Jurkat, Clone E6-1 (cell line): ENCODE results near the gene NOTO.

Source experiments
- DNase-seq: peaks from one replicate; pipeline ENCODE4 v3.0.0-alpha.2; 2011; ENCODE audit warnings: low read depth, low spot score
- H3K4me3 ChIP-seq: 2 replicates; pipeline ENCODE4 v1.5.1; 2011; ENCODE audit warnings: mild to moderate bottlenecking, low read length, control low read depth, moderate library complexity

NOTO gene

GRCh38 chr2:73253901-73254300 lies 51.5 kb downstream of the NOTO start:
- no peak overlapping the region for H3K4me3 ChIP-seq
- DNase-seq: no peak

DNA sequence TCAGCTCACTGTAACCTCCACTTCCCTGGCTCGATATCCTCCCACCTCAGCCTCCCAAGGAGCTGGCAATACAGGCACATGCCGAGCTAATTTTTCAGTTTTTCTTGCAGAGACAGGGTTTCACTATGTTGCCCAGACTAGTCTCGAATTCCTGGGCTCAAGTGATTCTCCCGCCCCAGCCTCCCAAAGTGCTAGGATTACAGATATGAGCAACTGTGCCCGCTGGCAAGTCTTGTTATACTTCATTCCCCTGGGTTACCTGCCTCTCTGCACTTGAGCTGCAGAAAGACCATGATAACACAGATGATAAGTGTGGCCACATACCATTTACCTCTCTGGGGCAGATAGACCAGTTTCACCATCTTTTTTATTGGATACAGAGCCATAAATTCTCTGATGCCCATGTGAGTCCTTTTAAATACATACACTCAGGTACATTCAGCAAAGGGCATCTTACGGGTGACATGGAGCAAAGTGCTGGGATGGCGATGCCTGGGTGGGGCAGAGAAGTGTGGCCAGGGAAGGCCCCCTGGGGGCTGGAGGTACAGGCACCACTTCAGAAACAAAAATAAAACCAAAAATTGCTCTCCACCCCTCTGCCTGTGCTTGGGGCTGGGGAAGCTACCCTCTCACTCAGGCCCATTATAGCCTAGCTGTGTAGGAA lies 52.1 kb downstream of the NOTO start:
- no peak overlapping the region for H3K4me3 ChIP-seq
- DNase-seq: no peak

DNA sequence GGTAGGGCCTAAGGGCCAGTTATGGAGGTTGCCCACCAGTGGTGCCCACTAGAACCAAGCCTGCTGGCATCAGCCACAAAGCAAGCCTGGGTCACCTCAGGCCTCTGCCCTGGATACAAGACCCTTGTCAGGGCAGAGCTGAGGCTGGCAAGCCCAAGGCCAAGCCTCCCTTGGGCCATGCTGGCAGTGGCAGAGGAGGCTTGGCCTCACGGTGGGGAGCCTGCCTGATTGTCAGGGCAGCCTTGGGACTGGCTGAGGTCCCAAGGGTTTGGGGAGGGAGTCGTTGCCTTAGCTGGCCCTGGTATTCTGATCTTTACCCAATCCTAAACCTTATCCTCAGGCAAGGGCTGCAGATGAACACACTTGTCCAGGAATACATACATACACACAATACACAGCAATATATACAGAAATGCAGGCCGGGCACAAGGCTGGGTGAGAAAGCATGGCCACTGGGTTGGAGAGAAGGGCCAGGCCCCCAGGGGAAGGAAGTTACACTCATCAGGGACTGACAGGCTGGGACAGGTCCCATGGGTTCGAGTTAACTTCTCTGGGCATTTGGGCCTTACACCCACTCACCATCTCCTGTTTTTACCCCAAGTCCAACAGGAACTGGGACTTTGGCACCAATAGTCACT lies 52.8 kb downstream of the NOTO start:
- H3K4me3 ChIP-seq: no peak overlapping the region
- DNase-seq: no peak

GRCh38 chr2:73255907-73256617 lies 53.7 kb downstream of the NOTO start:
- no peak for DNase-seq
- H3K4me3 ChIP-seq: no peak overlapping the region

- no peak overlapping the region for H3K4me3 ChIP-seq
- DNase-seq: no peak
These were observed 54.2 kb downstream of the NOTO start for GRCh38 chr2:73256618-73256922.

GRCh38 chr2:73257021-73257420 lies 54.6 kb downstream of the NOTO start:
- no peak for DNase-seq
- H3K4me3 ChIP-seq: no peak overlapping the region

GRCh38 chr2:73257425-73258125 lies 55.2 kb downstream of the NOTO start:
- peak; percentile 35 for DNase-seq
- H3K4me3 ChIP-seq: no peak overlapping the region

- no peak for DNase-seq
- H3K4me3 ChIP-seq: no peak overlapping the region
These were observed 56.0 kb downstream of the NOTO start for GRCh38 chr2:73258186-73258912.

- DNase-seq: no peak
- H3K4me3 ChIP-seq: no peak overlapping the region
These were observed 56.5 kb downstream of the NOTO start for GRCh38 chr2:73258913-73259215.

DNA sequence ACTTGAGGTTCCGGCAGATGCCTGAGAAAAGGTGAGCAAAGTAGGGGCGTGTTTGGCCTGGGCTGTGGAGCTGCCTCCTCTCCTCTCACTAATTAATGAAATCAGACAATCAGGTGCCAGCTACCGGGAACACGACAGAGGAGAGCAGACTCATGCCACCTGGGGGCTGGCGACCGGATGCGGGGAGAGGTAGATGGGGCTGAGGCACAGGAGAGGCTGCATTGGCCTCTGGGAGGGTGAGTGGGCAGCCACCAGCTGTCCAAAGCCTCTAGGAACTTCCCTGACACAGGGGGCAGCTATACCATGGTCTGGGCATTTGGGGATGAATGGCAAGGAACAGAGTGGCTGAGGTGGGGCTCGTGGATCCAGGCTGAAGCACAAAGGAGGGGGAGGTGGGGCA lies 56.9 kb downstream of the NOTO start:
- DNase-seq: no peak

GRCh38 chr2:73259704-73260337 lies 57.4 kb downstream of the NOTO start:
- H3K4me3 ChIP-seq: no peak overlapping the region
- DNase-seq: no peak

More for the DNA sequence above, 56.9 kb downstream of the NOTO start:
- no peak overlapping the region for H3K4me3 ChIP-seq

DNA sequence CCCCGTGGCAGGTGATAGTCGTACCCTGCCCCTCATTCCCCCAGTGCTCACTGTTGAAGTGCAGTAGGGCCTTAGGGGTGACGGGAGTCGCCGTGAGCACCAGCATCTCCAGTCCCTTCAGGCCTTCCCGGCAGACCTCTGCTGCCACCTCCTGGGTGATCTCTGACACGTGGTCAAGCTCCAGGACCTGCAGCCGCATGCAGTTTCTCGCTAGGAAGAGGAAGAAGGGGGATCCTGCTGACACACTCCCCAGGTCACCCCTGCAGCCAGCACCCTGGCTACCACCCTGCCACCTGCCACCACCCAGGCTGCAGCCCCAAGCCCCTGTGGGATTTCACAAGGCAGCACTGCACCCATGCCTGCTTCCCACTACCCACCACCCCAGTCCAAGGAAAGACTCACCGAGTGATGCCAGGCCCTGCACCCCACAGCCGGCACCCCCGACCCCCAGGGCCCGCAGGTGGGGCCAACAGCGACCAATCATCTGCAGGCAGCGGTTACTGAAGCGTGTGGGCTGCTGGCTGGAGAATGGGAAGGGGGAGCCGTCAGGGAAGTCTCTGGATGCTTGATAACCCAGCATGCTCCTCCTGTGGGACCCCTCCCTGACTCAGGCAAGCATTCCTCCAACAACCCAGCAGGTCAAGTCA lies 58.1 kb downstream of the NOTO start:
- no peak overlapping the region for H3K4me3 ChIP-seq
- DNase-seq: no peak
